ENCODE data around the gene MYDGF. TPM values are rescaled to one million over a fixed set of nuclear protein-coding genes. Genes with fewer than 3 reads are reported as not detected.

Gene MYDGF
- total and polyA plus RNA-seq, 5 donors, result 21.7 to 48.2 (median 36.0) TPM

DNA sequence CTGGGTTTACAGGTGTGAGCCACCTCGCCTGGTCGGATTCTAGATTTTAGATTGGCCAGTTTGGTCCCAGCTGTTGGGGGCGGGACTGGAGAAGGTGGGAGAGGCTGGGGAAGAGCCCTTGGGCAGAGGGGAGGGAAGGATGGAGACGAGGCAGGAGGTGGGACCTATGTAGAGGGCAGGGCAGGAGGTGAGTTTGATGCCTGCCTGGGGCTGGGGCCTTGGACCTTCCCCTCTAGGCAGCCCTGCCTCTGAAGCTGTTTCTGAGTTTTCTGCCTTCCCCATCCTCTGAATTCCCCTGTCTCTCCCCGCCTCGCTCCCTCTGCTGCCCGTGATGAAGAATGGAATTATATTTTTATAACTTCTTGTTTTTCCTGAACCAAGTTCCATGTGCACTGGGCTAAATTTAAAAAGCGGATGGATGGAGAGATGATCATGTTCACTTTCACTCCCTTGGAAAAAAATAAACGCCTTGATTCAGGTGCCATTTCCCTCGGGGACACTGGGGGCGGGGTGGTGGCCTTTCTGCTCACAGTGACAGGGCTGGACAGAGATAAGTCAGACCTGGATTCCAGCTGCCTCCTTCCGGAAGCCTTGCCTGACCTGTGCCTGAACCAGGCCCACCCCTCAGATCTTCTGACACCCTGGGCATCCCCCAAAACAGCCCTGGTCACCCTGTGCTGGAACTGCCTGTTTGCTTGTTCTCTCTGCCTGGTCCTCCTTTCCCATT is 47.3 kb downstream of the MYDGF start:
- Histone ChIP-seq H3K4me3 (ENCODE audit: low read length) (no peak overlapping the region), H3K27ac (ENCODE audit: low read length) (no peak overlapping the region), H3K27me3 (ENCODE audit: control insufficient read depth, insufficient read depth) (no peaks in the 10 kb centered on the region), H3K9me3 (ENCODE audit: control insufficient read depth, low read length) (no peaks in the 10 kb centered on the region), H3K4me1 (ENCODE audit: control insufficient read depth, insufficient read depth, low read length) (no peaks in the 10 kb centered on the region)
- DNase-seq (peak in 1 of 3 donors; percentile 28), ATAC-seq (no peak)
- WGBS, result 32% methylated on average over 12 of the region's 12 CpGs
- intact Hi-C loops (cut with DNase I), result no loop called here

DNA sequence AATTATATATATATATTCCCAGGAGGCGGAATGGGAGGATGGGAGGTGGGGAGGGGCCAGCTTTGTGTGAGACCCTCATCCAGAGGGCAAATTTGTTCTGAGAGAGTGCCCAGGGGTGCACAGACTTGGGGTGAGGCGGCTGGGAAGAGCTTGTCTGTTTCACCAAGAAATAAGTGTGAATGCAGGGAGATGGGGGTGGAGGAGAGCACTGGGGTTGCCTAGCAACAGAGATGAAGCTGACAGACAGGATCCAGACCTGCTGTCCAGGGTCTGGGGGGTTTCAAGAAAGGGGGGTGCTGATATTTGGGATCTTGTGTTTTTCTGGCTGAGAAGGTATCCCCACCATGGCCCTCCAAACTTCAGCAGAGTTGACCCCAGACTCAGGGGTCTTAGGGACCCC is 49.5 kb downstream of the MYDGF start:
- no peaks in the 10 kb centered on the region for H3K9me3 ChIP-seq (ENCODE audit: control insufficient read depth, low read length)
- H3K27ac ChIP-seq (ENCODE audit: low read length), result no peak overlapping the region
- intact Hi-C loops (cut with DNase I), result no loop called here
- peak in 1 of 3 donors; percentile 6 for DNase-seq
- 52% methylated on average over 2 of the region's 2 CpGs for WGBS
- H3K4me3 ChIP-seq (ENCODE audit: low read length), result no peak overlapping the region
- H3K4me1 ChIP-seq (ENCODE audit: control insufficient read depth, insufficient read depth, low read length), result no peaks in the 10 kb centered on the region
- ATAC-seq, result no peak
- no peaks in the 10 kb centered on the region for H3K27me3 ChIP-seq (ENCODE audit: control insufficient read depth, insufficient read depth)

DNA sequence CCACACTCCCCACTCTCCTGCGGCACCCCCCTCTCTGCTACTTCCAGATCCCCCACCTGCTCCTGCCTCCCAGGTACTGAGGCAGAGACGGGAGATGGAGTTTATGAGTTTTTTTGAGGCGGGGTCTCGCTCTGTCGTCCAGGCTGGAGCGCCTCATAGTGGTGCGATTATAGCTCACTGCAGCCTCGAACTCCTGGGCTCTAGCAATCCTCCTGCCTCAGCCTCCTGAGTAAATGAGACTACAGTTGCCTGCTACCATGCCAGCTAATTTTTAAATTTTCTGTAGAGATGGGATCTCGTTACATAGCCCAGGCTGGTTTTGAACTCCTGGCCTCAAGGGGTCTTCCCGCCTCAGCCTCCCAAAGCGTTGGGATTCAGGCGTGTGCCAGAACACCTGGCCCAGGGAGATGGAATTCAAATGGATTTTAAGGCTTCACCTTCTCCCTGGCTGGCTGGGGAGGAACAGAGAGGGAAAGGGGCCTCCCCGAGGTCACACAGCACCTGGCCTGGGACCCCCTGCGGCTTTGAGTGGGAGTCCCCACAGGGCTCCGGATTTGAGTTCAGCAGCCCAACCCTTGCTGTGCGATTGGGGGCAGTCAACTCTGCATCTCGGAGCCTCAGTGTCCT is 50.4 kb downstream of the MYDGF start:
- WGBS, result 70% methylated on average over 17 of the region's 17 CpGs
- Histone ChIP-seq H3K27ac (ENCODE audit: low read length) (no peak overlapping the region), H3K27me3 (ENCODE audit: control insufficient read depth, insufficient read depth) (no peaks in the 10 kb centered on the region), H3K4me1 (ENCODE audit: control insufficient read depth, insufficient read depth, low read length) (no peaks in the 10 kb centered on the region), H3K4me3 (ENCODE audit: low read length) (no peak overlapping the region), H3K9me3 (ENCODE audit: control insufficient read depth, low read length) (no peaks in the 10 kb centered on the region)
- ATAC-seq (no peak), DNase-seq (peak in 1 of 3 donors; percentile 6)
- intact Hi-C loops (cut with DNase I), result no loop called here

DNA sequence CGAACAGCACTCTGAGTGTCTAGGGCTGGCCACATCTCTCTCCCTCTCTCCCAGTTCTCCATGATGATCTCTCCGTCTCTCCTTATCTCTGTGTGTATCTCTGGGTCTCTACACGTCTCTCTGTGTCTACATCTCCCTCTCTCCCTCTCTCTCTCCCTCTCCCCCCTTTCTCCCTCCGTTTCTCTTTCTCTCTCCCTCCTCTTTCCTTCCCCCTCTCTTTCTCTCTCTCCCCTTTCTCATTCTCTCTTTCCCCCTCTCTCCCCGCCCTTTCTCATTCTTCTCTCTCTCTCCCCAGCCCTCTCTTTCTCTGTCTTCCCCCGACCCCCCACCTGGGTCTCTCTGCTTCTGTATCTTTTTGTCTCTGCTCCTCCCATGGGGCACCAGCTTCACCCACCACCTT is 52.1 kb downstream of the MYDGF start:
- Histone ChIP-seq H3K27ac (ENCODE audit: low read length) (no peak overlapping the region), H3K4me1 (ENCODE audit: control insufficient read depth, insufficient read depth, low read length) (no peaks in the 10 kb centered on the region), H3K9me3 (ENCODE audit: control insufficient read depth, low read length) (no peaks in the 10 kb centered on the region), H3K27me3 (ENCODE audit: control insufficient read depth, insufficient read depth) (no peaks in the 10 kb centered on the region), H3K4me3 (ENCODE audit: low read length) (no peak overlapping the region)
- intact Hi-C loops (cut with DNase I), result no loop called here
- ATAC-seq (no peak), DNase-seq (no peak)
- 40% methylated on average over 6 of the region's 6 CpGs for WGBS

DNA sequence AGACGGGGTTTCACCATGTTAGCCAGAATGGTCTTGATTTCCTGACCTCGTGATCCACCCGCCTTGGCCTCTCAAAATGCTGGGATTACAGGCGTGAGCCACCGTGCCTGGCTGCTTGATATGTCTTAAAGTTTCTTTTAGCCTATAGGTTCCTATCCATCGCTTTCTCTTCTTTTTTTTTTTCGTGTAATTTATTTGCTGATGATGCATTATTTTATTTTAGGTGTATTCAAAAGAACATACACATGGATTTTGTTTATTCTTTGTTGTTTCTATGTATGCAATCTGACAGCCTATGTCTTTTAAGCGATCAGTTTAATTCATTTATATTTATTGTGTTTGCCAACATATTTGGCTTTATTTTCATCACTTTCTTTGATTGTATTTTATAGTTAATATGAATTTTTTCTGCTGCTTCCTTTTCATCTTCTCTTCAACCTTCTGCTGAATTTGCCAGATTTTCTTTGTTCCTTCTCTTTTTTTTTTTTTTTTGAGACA is 56.8 kb downstream of the MYDGF start:
- no peak overlapping the region for H3K27ac ChIP-seq (ENCODE audit: low read length)
- intact Hi-C loops (cut with DNase I), result no loop called here
- H3K4me3 ChIP-seq (ENCODE audit: low read length), result no peak overlapping the region
- 92% methylated on average over 8 of the region's 8 CpGs for WGBS
- DNase-seq (no peak), ATAC-seq (no peak)
- no peaks in the 10 kb centered on the region for H3K9me3 ChIP-seq (ENCODE audit: control insufficient read depth, low read length)
- H3K4me1 ChIP-seq (ENCODE audit: control insufficient read depth, insufficient read depth, low read length), result no peaks in the 10 kb centered on the region
- H3K27me3 ChIP-seq (ENCODE audit: control insufficient read depth, insufficient read depth), result no peaks in the 10 kb centered on the region

DNA sequence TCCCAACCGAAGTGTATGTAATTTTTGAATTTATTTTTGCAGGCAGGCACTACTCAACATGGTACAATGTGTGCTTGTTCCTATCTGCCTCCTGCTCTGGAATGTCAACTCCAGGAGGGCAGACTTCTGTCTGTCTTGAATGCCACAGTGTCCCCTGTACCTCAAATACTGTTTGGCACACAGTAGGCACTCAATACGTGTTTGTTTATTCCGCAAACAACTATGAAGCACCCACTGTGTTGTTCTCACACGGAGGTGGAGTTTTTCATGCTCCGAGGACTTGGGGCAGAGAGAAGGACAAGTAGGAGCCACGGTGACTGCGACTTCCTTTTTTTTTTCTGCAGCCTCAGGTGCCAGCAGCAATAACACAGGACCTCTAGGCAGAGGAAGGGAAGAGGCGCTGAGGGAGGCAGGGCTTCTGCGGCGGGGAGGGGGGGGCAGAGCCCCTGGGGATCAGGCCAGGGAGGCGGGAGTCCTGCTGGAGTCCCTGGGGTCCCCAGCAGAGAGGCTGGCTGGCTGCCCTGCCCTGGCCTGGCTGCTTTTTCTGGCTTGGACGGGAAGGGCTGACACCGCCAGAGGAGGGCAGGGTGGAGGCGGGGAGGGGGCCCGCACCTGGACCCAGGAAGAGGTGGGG is 60.1 kb downstream of the MYDGF start:
- intact Hi-C loops (cut with DNase I), result no loop called here
- Histone ChIP-seq H3K9me3 (ENCODE audit: control insufficient read depth, low read length) (no peaks in the 10 kb centered on the region), H3K27me3 (ENCODE audit: control insufficient read depth, insufficient read depth) (no peaks in the 10 kb centered on the region), H3K27ac (ENCODE audit: low read length) (peak overlapping the region; percentile 50), H3K4me3 (ENCODE audit: low read length) (no peak overlapping the region), H3K4me1 (ENCODE audit: control insufficient read depth, insufficient read depth, low read length) (no peaks in the 10 kb centered on the region)
- DNase-seq (peak; percentile 23 to 76 (median 58)), ATAC-seq (peak; percentile 67)
- 11% methylated on average over 15 of the region's 15 CpGs for WGBS

Other genes with a start within 250 kb of the MYDGF start
- gene UBXN6, start 212.5 kb downstream of the MYDGF start, total RNA-seq, result 100 to 1,000 TPM in 3 of 4 donors, 10 to 100 TPM in 1; 99.8 to 124 (median 112) TPM
- gene UBXN6, start 212.5 kb downstream of the MYDGF start, polyA plus RNA-seq, result 135 TPM
- 10 to 100 TPM; 20.6 to 30.5 (median 28.6) TPM for gene HDGFL2, start 198.0 kb downstream of the MYDGF start, total RNA-seq
- gene HDGFL2, start 198.0 kb downstream of the MYDGF start, polyA plus RNA-seq, result 31.4 TPM
- 100 to 1,000 TPM; 102 to 201 (median 112) TPM for gene PLIN4, start 151.9 kb downstream of the MYDGF start, total RNA-seq
- gene PLIN4, start 151.9 kb downstream of the MYDGF start, polyA plus RNA-seq, result 171 TPM
- 10 to 100 TPM; 25.5 to 60.3 (median 28.2) TPM for gene PLIN5, start 135.1 kb downstream of the MYDGF start, total RNA-seq
- gene PLIN5, start 135.1 kb downstream of the MYDGF start, polyA plus RNA-seq, result 33.9 TPM
- gene LRG1, start 130.3 kb downstream of the MYDGF start, total RNA-seq, result 1 to 10 TPM in 1 of 4 donors, under 1 TPM in 3; 0.20 to 1.1 (median 0.31) TPM
- gene LRG1, start 130.3 kb downstream of the MYDGF start, polyA plus RNA-seq, result 0.41 TPM
- 10 to 100 TPM in 1 of 4 donors, 1 to 10 TPM in 3; 4.2 to 10.4 (median 7.9) TPM for gene SEMA6B, start 110.7 kb downstream of the MYDGF start, total RNA-seq
- gene SEMA6B, start 110.7 kb downstream of the MYDGF start, polyA plus RNA-seq, result 11.5 TPM
- 1 to 10 TPM; 2.8 to 5.6 (median 4.6) TPM for gene TNFAIP8L1, start 30.8 kb downstream of the MYDGF start, total RNA-seq
- 6.0 TPM for gene TNFAIP8L1, start 30.8 kb downstream of the MYDGF start, polyA plus RNA-seq
- gene DPP9, start 53.5 kb upstream of the MYDGF start, total RNA-seq, result 10 to 100 TPM; 35.1 to 43.9 (median 36.9) TPM
- gene DPP9, start 53.5 kb upstream of the MYDGF start, polyA plus RNA-seq, result 27.0 TPM
- 10 to 100 TPM; 23.4 to 28.3 (median 27.9) TPM for gene FEM1A, start 121.4 kb upstream of the MYDGF start, total RNA-seq
- gene FEM1A, start 121.4 kb upstream of the MYDGF start, polyA plus RNA-seq, result 20.1 TPM
- 1 to 10 TPM; 5.8 to 6.9 (median 6.7) TPM for gene TICAM1, start 161.4 kb upstream of the MYDGF start, total RNA-seq
- 5.3 TPM for gene TICAM1, start 161.4 kb upstream of the MYDGF start, polyA plus RNA-seq
- gene PLIN3, start 197.3 kb upstream of the MYDGF start, total RNA-seq, result 10 to 100 TPM; 26.5 to 32.2 (median 28.5) TPM
- gene PLIN3, start 197.3 kb upstream of the MYDGF start, polyA plus RNA-seq, result 16.9 TPM
- under 1 TPM in 1 of 4 donors, not detected in 3; 0.15 TPM for gene ARRDC5, start 232.6 kb upstream of the MYDGF start, total RNA-seq
- 0.07 TPM for gene ARRDC5, start 232.6 kb upstream of the MYDGF start, polyA plus RNA-seq
- 1 to 10 TPM in 1 of 4 donors, under 1 TPM in 3; 0.45 to 2.3 (median 0.94) TPM for gene UHRF1, start 239.2 kb upstream of the MYDGF start, total RNA-seq
- gene UHRF1, start 239.2 kb upstream of the MYDGF start, polyA plus RNA-seq, result 0.18 TPM

Measured in right cardiac atrium (tissue), 5 donors.